Astrocyte of the spinal cord (primary cell): ENCODE results near the gene CAPN8.

Source experiments
- DNase-seq: peaks from one replicate; pipeline ENCODE4 v3.0.0; 2011; ENCODE audit warnings: low read depth, low spot score
- H3K4me3 ChIP-seq: 2 replicates; pipeline ENCODE4 v1.5.1; 2011; ENCODE audit warnings: low read depth, mild to moderate bottlenecking, low read length, moderate library complexity
- CTCF ChIP-seq: IDR thresholded peaks from 2 replicates; pipeline ENCODE4 v1.5.1; 2012; ENCODE audit warnings: low read depth, mild to moderate bottlenecking, low read length, inconsistent platforms
- in situ Hi-C: cut with HindIII; loops from 2 replicates; pipeline ENCODE4 v1.10.0; 2017; ENCODE audit warnings: low sequenced_read_pairs

Gene CAPN8

GRCh38 chr1:223551610-223552009 is 113.9 kb downstream of the CAPN8 start:
- TF ChIP-seq CTCF = no peak
- H3K4me3 ChIP-seq = no peak overlapping the region
- in situ Hi-C loops = no loop called here
- no peak for DNase-seq

GRCh38 chr1:223549740-223550139 is 115.8 kb downstream of the CAPN8 start:
- no peak for TF ChIP-seq CTCF
- no peak overlapping the region for H3K4me3 ChIP-seq
- in situ Hi-C loops = no loop called here
- DNase-seq = no peak

- H3K4me3 ChIP-seq = no peak overlapping the region
- in situ Hi-C loops = no loop called here
- TF ChIP-seq CTCF = no peak
- DNase-seq = no peak
Observed at GRCh38 chr1:223547316-223548114, 118.0 kb downstream of the CAPN8 start.

- TF ChIP-seq CTCF = no peak
- in situ Hi-C loops = no loop called here
- no peak for DNase-seq
- H3K4me3 ChIP-seq = no peak overlapping the region
Observed at GRCh38 chr1:223545343-223545742, 120.2 kb downstream of the CAPN8 start.

GRCh38 chr1:223543560-223543959 is 121.9 kb downstream of the CAPN8 start:
- in situ Hi-C loops = no loop called here
- TF ChIP-seq CTCF = no peak
- no peak for DNase-seq
- no peak overlapping the region for H3K4me3 ChIP-seq

- DNase-seq = no peak
- no peak overlapping the region for H3K4me3 ChIP-seq
- in situ Hi-C loops = no loop called here
- no peak for TF ChIP-seq CTCF
Observed at GRCh38 chr1:223542831-223543230, 122.7 kb downstream of the CAPN8 start.
